Activated CD4-positive, alpha-beta T cell treated with anti-CD3 and anti-CD28 coated beads for 24 hours (primary cell): ENCODE measurements around the gene FAM72D.
"Not testable (repeated sequence)": the region's sequence is repeated elsewhere in the genome, so short reads cannot be mapped to it uniquely, and the experiment has no call there.

Experiments used
- DNase-seq, 2 donors: peaks; one replicate each; pipeline ENCODE4 v3.0.0-alpha.2; 2020; ENCODE audit warnings: low read depth in 2 of 2

Gene FAM72D

GRCh38 chr1:145082483-145083255 lies 13.1 kb upstream of the FAM72D start:
- DNase-seq: not testable (repeated sequence)

- peak in 1 of 2 donors; percentile 1 for DNase-seq
Measured at GRCh38 chr1:145093517-145094149, 2.1 kb upstream of the FAM72D start.

GRCh38 chr1:145094655-145095211 lies 1.0 kb upstream of the FAM72D start:
- peak in 1 of 2 donors; percentile 0 for DNase-seq

GRCh38 chr1:145101725-145102124 lies 6.0 kb downstream of the FAM72D start:
- DNase-seq: not testable (repeated sequence)

- DNase-seq: not testable (repeated sequence)
Measured at GRCh38 chr1:145103294-145103693, 7.5 kb downstream of the FAM72D start.

- DNase-seq: not testable (repeated sequence)
Measured at GRCh38 chr1:145111674-145112073, 15.9 kb downstream of the FAM72D start.

GRCh38 chr1:145112703-145113102 lies 16.9 kb downstream of the FAM72D start:
- DNase-seq: not testable (repeated sequence)

GRCh38 chr1:145114560-145115057 lies 18.8 kb downstream of the FAM72D start:
- DNase-seq: not testable (repeated sequence)

GRCh38 chr1:145115587-145116493 lies 20.1 kb downstream of the FAM72D start:
- not testable (repeated sequence) for DNase-seq

- DNase-seq: not testable (repeated sequence)
Measured at GRCh38 chr1:145119842-145120241, 24.1 kb downstream of the FAM72D start.

- not testable (repeated sequence) for DNase-seq
Measured at GRCh38 chr1:145122344-145123061, 26.7 kb downstream of the FAM72D start.

- DNase-seq: not testable (repeated sequence)
Measured at GRCh38 chr1:145123062-145123395, 27.3 kb downstream of the FAM72D start.

- not testable (repeated sequence) for DNase-seq
Measured at GRCh38 chr1:145123992-145124641, 28.3 kb downstream of the FAM72D start.

- not testable (repeated sequence) for DNase-seq
Measured at GRCh38 chr1:145125112-145125511, 29.3 kb downstream of the FAM72D start.

- not testable (repeated sequence) for DNase-seq
Measured at GRCh38 chr1:145127144-145127543, 31.4 kb downstream of the FAM72D start.

GRCh38 chr1:145128697-145129469 lies 33.1 kb downstream of the FAM72D start:
- DNase-seq: not testable (repeated sequence)

- not testable (repeated sequence) for DNase-seq
Measured at GRCh38 chr1:145134476-145134875, 38.7 kb downstream of the FAM72D start.

GRCh38 chr1:145140549-145140948 lies 44.8 kb downstream of the FAM72D start:
- DNase-seq: not testable (repeated sequence)

- DNase-seq: not testable (repeated sequence)
Measured at GRCh38 chr1:145144264-145144913, 48.6 kb downstream of the FAM72D start.
